Thyroid gland (tissue), 4 donors: ENCODE results near the gene HCRT. TPM values are rescaled to one million over a fixed set of nuclear protein-coding genes. Genes with fewer than 3 reads are reported as not detected.
A peak's percentile ranks its signal among the peaks of the same experiment; 100 is the strongest.

ENCODE experiments used
- DNase-seq, 2 donors: peaks; one replicate each; pipeline ENCODE4 v3.0.0-alpha.2; 2019
- H3K27ac ChIP-seq, 3 donors: fragments of 200-600 bp; sonication (generic); 1 replicate in 2 of 3; 2 replicates in 1 of 3; pipeline ENCODE4 v1.5.1; 2016 to 2019; ENCODE audit warnings: mild to moderate bottlenecking in 1 of 3, moderate library complexity in 1 of 3
- H3K27me3 ChIP-seq: fragments of 200-600 bp; sonication (generic); one replicate; pipeline ENCODE4 v1.5.1; 2019
- H3K36me3 ChIP-seq, 2 donors: fragments of 200-600 bp; sonication (generic); one replicate each; pipeline ENCODE4 v1.5.1; 2016 to 2019
- H3K4me1 ChIP-seq, 2 donors: fragments of 200-600 bp; sonication (generic); one replicate each; pipeline ENCODE4 v1.5.1; 2017 to 2019
- H3K4me3 ChIP-seq, 3 donors: fragments of 200-600 bp; sonication (generic); replicated peaks in 1 of 3; 1 replicate in 2 of 3; 2 replicates in 1 of 3; pipeline ENCODE4 v1.5.1; 2016; ENCODE audit warnings: mild to moderate bottlenecking in 1 of 3
- H3K9me3 ChIP-seq: fragments of 200-600 bp; sonication (generic); one replicate; pipeline ENCODE4 v1.5.1; 2017
- CTCF ChIP-seq, 6 experiments: fragments of 200-600 bp in 3 of 6; fragments of 450-650 bp in 3 of 6; sonication (generic) in 3 of 6; IDR thresholded peaks; one replicate each; pipeline ENCODE4 v1.5.1; 2016 to 2019; ENCODE audit warnings: antibody characterized with exemption in 6 of 6, mild to moderate bottlenecking in 2 of 6, inconsistent platforms in 1 of 6, moderate library complexity in 1 of 6
- POLR2A ChIP-seq, 2 donors: fragments of 450-650 bp; IDR thresholded peaks; one replicate each; pipeline ENCODE4 v1.6.1; 2017; ENCODE audit warnings: antibody characterized with exemption in 2 of 2, mild to moderate bottlenecking in 2 of 2, moderate library complexity in 1 of 2
- WGBS, 2 donors: methylation state at CpG; one replicate each; pipeline ENCODE4 v1.1.5; 2017; 5-methylcytosine and 5-hydroxymethylcytosine counted together
- intact Hi-C: fragments of 100-400 bp; cut with DNase I; formaldehyde crosslinking; loops from one replicate; pipeline ENCODE4 v1.15.1; 2023
- total RNA-seq, 4 donors: library from RNA; depleted of rRNA; stranded (reverse); fragments of >200 nt; gene quantifications; one replicate each; pipeline ENCODE4 v1.2.3, GENCODE V29; 2016

The HCRT gene
- total RNA-seq, 4 donors from 2014 or later = not detected

- intact Hi-C loops = loop anchor here (10.0 kb wide), 1 partner anchor 48 kb away; the partner anchor contains the start of gene RAB5C
- TF ChIP-seq POLR2A (IDR thresholded peaks at IDR 0.05) (no peak), CTCF (IDR thresholded peaks at IDR 0.05) (no peak)
- Histone ChIP-seq H3K27me3 (no peaks in the 10 kb centered on the region), H3K9me3 (no peaks in the 10 kb centered on the region), H3K36me3 (peaks cover 5% of the 10 kb centered on the region in 2 donors), H3K27ac (peak overlapping the region in 2 of 3 donors; percentile 51 to 76), H3K4me3 (no peak overlapping the region), H3K4me1 (peaks cover 14 to 23% of the 10 kb centered on the region in 2 donors)
- 93% methylated on average over 5 of the region's 5 CpGs for WGBS, 2 donors
- no peak for DNase-seq
These were observed 17.4 kb upstream of the HCRT start for GRCh38 chr17:42202696-42203095.

GRCh38 chr17:42202159-42202558, 16.9 kb upstream of the HCRT start:
- Histone ChIP-seq H3K27me3 (no peaks in the 10 kb centered on the region), H3K36me3 (peaks cover 5% of the 10 kb centered on the region in 2 donors), H3K9me3 (no peaks in the 10 kb centered on the region), H3K4me1 (peaks cover 14 to 23% of the 10 kb centered on the region in 2 donors), H3K27ac (peak overlapping the region in 2 of 3 donors; percentile 51 to 76), H3K4me3 (no peak overlapping the region)
- TF ChIP-seq POLR2A (IDR thresholded peaks at IDR 0.05) (no peak), CTCF (IDR thresholded peaks at IDR 0.05) (no peak)
- no peak for DNase-seq
- 89 to 100% methylated on average over 6 of the region's 6 CpGs for WGBS, 2 donors
- intact Hi-C loops = loop anchor here (10.0 kb wide), 1 partner anchor 47 kb away; the partner anchor contains the start of gene RAB5C

GRCh38 chr17:42201458-42201772, 16.2 kb upstream of the HCRT start:
- H3K27ac ChIP-seq = peak overlapping the region in 1 of 3 donors; percentile 3
- peaks cover 0 to 5% of the 10 kb centered on the region in 2 donors for H3K36me3 ChIP-seq
- no peak overlapping the region for H3K4me3 ChIP-seq
- intact Hi-C loops = loop anchor here (10.0 kb wide), 1 partner anchor 47 kb away; the partner anchor contains the start of gene RAB5C
- DNase-seq = no peak
- TF ChIP-seq POLR2A (IDR thresholded peaks at IDR 0.05) (no peak), CTCF (IDR thresholded peaks at IDR 0.05) (no peak)
- H3K4me1 ChIP-seq = peaks cover 14 to 23% of the 10 kb centered on the region in 2 donors
- H3K27me3 ChIP-seq = no peaks in the 10 kb centered on the region
- WGBS, 2 donors = 94% methylated on average over 10 of the region's 10 CpGs
- no peaks in the 10 kb centered on the region for H3K9me3 ChIP-seq

- Histone ChIP-seq H3K9me3 (no peaks in the 10 kb centered on the region), H3K27me3 (no peaks in the 10 kb centered on the region), H3K4me1 (peaks cover 14 to 23% of the 10 kb centered on the region in 2 donors), H3K27ac (peak overlapping the region in 1 of 3 donors; percentile 3), H3K36me3 (peaks cover 0 to 5% of the 10 kb centered on the region in 2 donors), H3K4me3 (no peak overlapping the region)
- DNase-seq = peak in 1 of 2 donors; percentile 33
- TF ChIP-seq CTCF (IDR thresholded peaks at IDR 0.05) = no peak
- no peak for TF ChIP-seq POLR2A (IDR thresholded peaks at IDR 0.05)
- intact Hi-C loops = loop anchor here (10.0 kb wide), 1 partner anchor 46 kb away; the partner anchor contains the start of gene RAB5C
- 71 to 76% methylated on average over 14 of the region's 14 CpGs for WGBS, 2 donors
These were observed 15.6 kb upstream of the HCRT start for GRCh38 chr17:42200706-42201457.

GRCh38 chr17:42199416-42200011, 14.3 kb upstream of the HCRT start:
- peaks cover 0 to 5% of the 10 kb centered on the region in 2 donors for H3K36me3 ChIP-seq

More at GRCh38 chr17:42199416-42200011, 14.3 kb upstream of the HCRT start:
- H3K4me3 ChIP-seq = no peak overlapping the region
- no peaks in the 10 kb centered on the region for H3K9me3 ChIP-seq
- TF ChIP-seq POLR2A (IDR thresholded peaks at IDR 0.05) (no peak), CTCF (IDR thresholded peaks at IDR 0.05) (no peak)
- intact Hi-C loops = loop anchor here (10.0 kb wide), 1 partner anchor 45 kb away; the partner anchor contains the start of gene RAB5C
- DNase-seq = no peak
- no peaks in the 10 kb centered on the region for H3K27me3 ChIP-seq
- 85 to 86% methylated on average over 11 of the region's 12 CpGs for WGBS, 2 donors
- peaks cover 18 to 25% of the 10 kb centered on the region in 2 donors for H3K4me1 ChIP-seq
- no peak overlapping the region for H3K27ac ChIP-seq
